Loucy (cell line): ENCODE data around the gene EIF2B1.

Experiments used
- H2AFZ ChIP-seq: fragments of 200-600 bp; sonication (generic); 2 replicates; pipeline ENCODE4 v1.6.0; 2016; ENCODE audit warnings: antibody characterized with exemption, mild to moderate bottlenecking, low read length, moderate library complexity
- H3F3A ChIP-seq: fragments of 200-600 bp; 2 replicates; pipeline ENCODE4 v1.6.0; 2016; ENCODE audit warnings: antibody characterized with exemption, low read depth, mild to moderate bottlenecking
- H3K27me3 ChIP-seq: fragments of 200-600 bp; sonication (generic); 2 replicates; pipeline ENCODE4 v1.6.1; 2014; ENCODE audit warnings: low read length, mild to moderate bottlenecking; ENCODE audit not compliant: insufficient read depth, poor library complexity, severe bottlenecking
- H3K36me3 ChIP-seq: fragments of 200-600 bp; sonication (generic); 2 replicates; pipeline ENCODE4 v1.6.1; 2016; ENCODE audit warnings: low read length; ENCODE audit not compliant: insufficient read depth
- H3K4me1 ChIP-seq: fragments of 200-600 bp; sonication (generic); 2 replicates; pipeline ENCODE4 v1.5.1; 2014; ENCODE audit warnings: low read length, mild to moderate bottlenecking; ENCODE audit not compliant: insufficient read depth, poor library complexity, severe bottlenecking
- H3K4me2 ChIP-seq: fragments of 200-600 bp; sonication (generic); 2 replicates; pipeline ENCODE4 v1.6.0; 2014; ENCODE audit warnings: antibody characterized with exemption, low read length, low read depth, mild to moderate bottlenecking; ENCODE audit not compliant: poor library complexity, severe bottlenecking
- H3K4me3 ChIP-seq: fragments of 200-600 bp; sonication (generic); 2 replicates; pipeline ENCODE4 v1.5.1; 2014; ENCODE audit warnings: low read length, mild to moderate bottlenecking, mixed read lengths; ENCODE audit not compliant: poor library complexity, severe bottlenecking
- H3K79me2 ChIP-seq: fragments of 200-600 bp; sonication (generic); 2 replicates; pipeline ENCODE4 v1.6.1; 2014; ENCODE audit warnings: low read length; ENCODE audit not compliant: insufficient read depth
- H3K9ac ChIP-seq: fragments of 200-600 bp; sonication (generic); 2 replicates; pipeline ENCODE4 v1.6.0; 2014; ENCODE audit warnings: mild to moderate bottlenecking, low read depth, low read length, moderate library complexity; ENCODE audit not compliant: poor library complexity, severe bottlenecking
- H3K9me2 ChIP-seq: fragments of 200-600 bp; sonication (generic); replicated peaks from 2 replicates; pipeline ENCODE4 v1.6.1; 2016; ENCODE audit warnings: low read depth, low read length, mixed read lengths
- H3K9me3 ChIP-seq: fragments of 200-600 bp; sonication (generic); 2 replicates; pipeline ENCODE4 v1.6.1; 2014; ENCODE audit warnings: mild to moderate bottlenecking, antibody characterized with exemption, low read length, low read depth; ENCODE audit not compliant: insufficient read depth
- H4K20me1 ChIP-seq: fragments of 200-600 bp; sonication (generic); 2 replicates; pipeline ENCODE4 v1.6.0; 2014; ENCODE audit warnings: antibody characterized with exemption, low read length, mild to moderate bottlenecking; ENCODE audit not compliant: insufficient read depth, poor library complexity, severe bottlenecking
- CTCF ChIP-seq: fragments of 200-600 bp; sonication (generic); conservative IDR thresholded peaks from 2 replicates; pipeline ENCODE4 v1.5.1; 2014; ENCODE audit warnings: mild to moderate bottlenecking, antibody characterized with exemption, low read length
- EZH2phosphoT487 ChIP-seq: fragments of 200-600 bp; IDR thresholded peaks from 2 replicates; pipeline ENCODE4 v1.6.1; 2018; ENCODE audit warnings: antibody characterized with exemption, mild to moderate bottlenecking, moderate library complexity, borderline replicate concordance

The EIF2B1 gene

DNA sequence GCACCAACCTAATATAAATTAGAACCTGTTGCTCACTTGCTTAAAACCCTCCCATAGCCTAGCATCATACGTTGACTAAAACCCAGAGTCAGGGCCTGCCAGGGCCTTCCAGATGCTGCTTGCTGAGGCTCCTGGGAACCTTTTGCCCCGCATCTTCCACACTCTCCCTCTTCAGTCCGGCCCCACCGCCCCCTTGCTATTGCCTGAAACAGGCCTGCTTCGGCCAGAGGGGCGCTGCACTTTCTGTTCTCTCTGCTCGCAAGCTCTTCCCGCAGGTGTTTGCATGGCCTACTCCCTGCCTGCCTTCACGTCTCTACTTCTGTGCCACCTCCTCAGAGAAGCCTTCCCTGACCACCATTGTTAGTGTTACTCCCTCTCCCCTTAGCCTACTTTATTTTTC, 23.7 kb upstream of the EIF2B1 start:
- Histone ChIP-seq H4K20me1 (no peaks in the 10 kb centered on the region), H3K27me3 (no peaks in the 10 kb centered on the region), H3K79me2 (no peaks in the 10 kb centered on the region), H3K9ac (no peak overlapping the region), H3K36me3 (peaks cover 23% of the 10 kb centered on the region; the same call in 1 of the 2 replicates), H3K9me3 (no peaks in the 10 kb centered on the region), H3K4me2 (no peak overlapping the region), H3F3A (no peaks in the 10 kb centered on the region), H3K9me2 (no peaks in the 10 kb centered on the region), H2AFZ (no peak overlapping the region), H3K4me1 (no peaks in the 10 kb centered on the region), H3K4me3 (no peak overlapping the region)
- TF ChIP-seq CTCF (no peak), EZH2phosphoT487 (no peak)

DNA sequence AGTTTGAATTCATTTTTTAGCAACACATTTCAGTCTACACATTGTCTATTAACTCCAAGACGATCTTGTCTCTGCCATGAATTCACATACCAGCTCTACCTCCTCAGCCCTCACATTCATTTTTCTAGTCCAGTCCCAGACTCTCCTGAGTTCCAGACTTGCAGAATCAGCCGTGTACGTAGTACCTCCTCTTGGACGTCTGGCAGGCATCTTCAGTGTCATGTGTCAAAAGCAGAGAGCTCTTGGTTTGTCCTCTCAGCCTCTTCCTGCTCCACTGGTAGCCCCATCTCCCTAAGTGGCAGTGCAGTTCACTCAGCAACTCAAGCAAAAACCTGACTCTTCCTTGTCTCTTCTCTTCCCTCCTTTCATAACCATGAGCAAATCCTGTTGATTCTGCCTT, 22.9 kb upstream of the EIF2B1 start:
- no peaks in the 10 kb centered on the region for H3F3A ChIP-seq
- H3K9me2 ChIP-seq = no peaks in the 10 kb centered on the region
- no peaks in the 10 kb centered on the region for H4K20me1 ChIP-seq
- TF ChIP-seq EZH2phosphoT487 = no peak
- no peak for TF ChIP-seq CTCF
- H3K36me3 ChIP-seq = peaks cover 28% of the 10 kb centered on the region; the same call in 1 of the 2 replicates
- H3K9me3 ChIP-seq = no peaks in the 10 kb centered on the region
- H3K27me3 ChIP-seq = no peaks in the 10 kb centered on the region
- no peaks in the 10 kb centered on the region for H3K4me1 ChIP-seq
- H3K79me2 ChIP-seq = no peaks in the 10 kb centered on the region
- no peak overlapping the region for H2AFZ ChIP-seq
- no peak overlapping the region for H3K9ac ChIP-seq
- no peak overlapping the region for H3K4me2 ChIP-seq
- H3K4me3 ChIP-seq = no peak overlapping the region

GRCh38 chr12:123655420-123655819, 21.9 kb upstream of the EIF2B1 start:
- Histone ChIP-seq H3K9me3 (no peaks in the 10 kb centered on the region), H3K79me2 (no peaks in the 10 kb centered on the region), H3F3A (no peaks in the 10 kb centered on the region), H3K4me2 (no peak overlapping the region), H3K9me2 (no peaks in the 10 kb centered on the region), H3K4me3 (no peak overlapping the region), H3K4me1 (no peaks in the 10 kb centered on the region), H4K20me1 (no peaks in the 10 kb centered on the region), H2AFZ (no peak overlapping the region), H3K9ac (no peak overlapping the region), H3K36me3 (peaks cover 28% of the 10 kb centered on the region; the same call in 1 of the 2 replicates), H3K27me3 (no peaks in the 10 kb centered on the region)
- no peak for TF ChIP-seq CTCF
- no peak for TF ChIP-seq EZH2phosphoT487
